Measurements from ENCODE around the gene SDF2L1. TPM values are rescaled to one million over a fixed set of nuclear protein-coding genes. Genes with fewer than 3 reads are reported as not detected.

SDF2L1 gene
- total and polyA plus RNA-seq, 2 of the 13 experiments (the other 11 are each of a cell fraction or from before 2014, with no cell fraction given) = 18.0 to 57.4 TPM

DNA sequence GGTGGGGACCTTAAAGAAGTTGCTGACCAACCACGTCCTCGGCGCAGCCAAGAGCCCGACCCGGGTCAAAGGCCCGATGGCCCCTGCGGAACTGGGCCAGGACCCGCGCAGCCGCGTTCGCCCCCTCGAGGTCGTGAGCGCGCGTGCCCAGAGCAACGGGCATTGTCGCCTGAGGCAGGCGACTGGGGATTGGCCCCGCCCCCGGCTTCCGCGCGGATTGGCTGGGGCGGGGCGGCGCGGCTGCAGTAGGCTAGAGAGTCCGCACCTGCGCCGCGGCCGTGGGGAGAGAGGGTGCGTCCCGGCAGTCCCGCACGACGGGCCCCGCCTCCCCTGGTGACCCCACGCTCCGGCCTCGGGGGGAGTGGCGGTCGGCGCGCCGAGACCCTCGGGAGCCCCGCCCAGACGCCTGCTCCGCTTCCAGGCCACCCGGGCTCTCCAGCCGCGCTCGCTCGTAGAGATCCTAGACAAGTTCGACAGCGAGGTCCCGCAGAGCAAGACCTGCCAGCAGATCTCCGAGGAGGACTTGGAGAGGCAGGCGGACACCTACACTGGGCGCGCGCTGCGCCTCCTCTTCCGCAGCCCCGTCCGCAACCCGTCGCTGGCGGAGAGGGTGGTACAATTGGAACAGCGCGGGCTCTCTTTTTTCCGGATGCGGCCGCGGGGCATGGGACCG lies 15.4 kb downstream of the SDF2L1 start (continued):
- TF ChIP-seq, protein P1, sequence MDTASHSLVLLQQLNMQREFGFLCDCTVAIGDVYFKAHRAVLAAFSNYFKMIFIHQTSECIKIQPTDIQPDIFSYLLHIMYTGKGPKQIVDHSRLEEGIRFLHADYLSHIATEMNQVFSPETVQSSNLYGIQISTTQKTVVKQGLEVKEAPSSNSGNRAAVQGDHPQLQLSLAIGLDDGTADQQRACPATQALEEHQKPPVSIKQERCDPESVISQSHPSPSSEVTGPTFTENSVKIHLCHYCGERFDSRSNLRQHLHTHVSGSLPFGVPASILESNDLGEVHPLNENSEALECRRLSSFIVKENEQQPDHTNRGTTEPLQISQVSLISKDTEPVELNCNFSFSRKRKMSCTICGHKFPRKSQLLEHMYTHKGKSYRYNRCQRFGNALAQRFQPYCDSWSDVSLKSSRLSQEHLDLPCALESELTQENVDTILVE (CRISPR knock-in tag; IDR thresholded peaks at IDR 0.05) = peak; percentile 12; the same call in 1 of the 2 replicates
- TF ChIP-seq CHD2 (IDR thresholded peaks at IDR 0.05; ENCODE audit: low read depth, low read length) = no peak
- TF ChIP-seq NR2F2 (IDR thresholded peaks at IDR 0.05; ENCODE audit: borderline replicate concordance, low read depth) = peak; percentile 21; the same call in 1 of the 2 replicates
- 0 out of 2 replicates have a peak, but pooled peaks have one; percentile 11 for TF ChIP-seq KDM3A (CRISPR knock-in tag; IDR thresholded peaks at IDR 0.05; ENCODE audit: low read depth)
- no peak for TF ChIP-seq ZNF772 (CRISPR knock-in tag; IDR thresholded peaks at IDR 0.05)
- peak; percentile 85; the same call in 1 of the 2 replicates for TF ChIP-seq ZNF224 (CRISPR knock-in tag; IDR thresholded peaks at IDR 0.05)
- TF ChIP-seq TAF15 (IDR thresholded peaks at IDR 0.05; ENCODE audit: low read depth, low read length, poor library complexity, severe bottlenecking) = peak; percentile 84
- peak; percentile 64; the same call in 1 of the 2 replicates for TF ChIP-seq SP5 (CRISPR knock-in tag; IDR thresholded peaks at IDR 0.05; ENCODE audit: borderline replicate concordance, low read depth)
- TF ChIP-seq, protein P2, sequence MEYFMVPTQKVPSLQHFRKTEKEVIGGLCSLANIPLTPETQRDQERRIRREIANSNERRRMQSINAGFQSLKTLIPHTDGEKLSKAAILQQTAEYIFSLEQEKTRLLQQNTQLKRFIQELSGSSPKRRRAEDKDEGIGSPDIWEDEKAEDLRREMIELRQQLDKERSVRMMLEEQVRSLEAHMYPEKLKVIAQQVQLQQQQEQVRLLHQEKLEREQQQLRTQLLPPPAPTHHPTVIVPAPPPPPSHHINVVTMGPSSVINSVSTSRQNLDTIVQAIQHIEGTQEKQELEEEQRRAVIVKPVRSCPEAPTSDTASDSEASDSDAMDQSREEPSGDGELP (IDR thresholded peaks at IDR 0.05; ENCODE audit: borderline replicate concordance, low read depth) = no peak
- TF ChIP-seq, protein P3, sequence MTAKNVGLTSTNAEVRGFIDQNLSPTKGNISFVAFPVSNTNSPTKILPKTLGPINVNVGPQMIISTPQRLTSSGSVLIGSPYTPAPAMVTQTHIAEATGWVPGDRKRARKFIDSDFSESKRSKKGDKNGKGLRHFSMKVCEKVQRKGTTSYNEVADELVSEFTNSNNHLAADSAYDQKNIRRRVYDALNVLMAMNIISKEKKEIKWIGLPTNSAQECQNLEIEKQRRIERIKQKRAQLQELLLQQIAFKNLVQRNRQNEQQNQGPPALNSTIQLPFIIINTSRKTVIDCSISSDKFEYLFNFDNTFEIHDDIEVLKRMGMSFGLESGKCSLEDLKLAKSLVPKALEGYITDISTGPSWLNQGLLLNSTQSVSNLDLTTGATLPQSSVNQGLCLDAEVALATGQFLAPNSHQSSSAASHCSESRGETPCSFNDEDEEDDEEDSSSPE (CRISPR knock-in tag; IDR thresholded peaks at IDR 0.05) = peak; percentile 28; the same call in 1 of the 2 replicates
- no peak for TF ChIP-seq SP1 (IDR thresholded peaks at IDR 0.05)
- TF ChIP-seq SP1 (CRISPR knock-in tag; IDR thresholded peaks at IDR 0.05) = peak; percentile 34; the same call in 1 of the 2 replicates
- 0 out of 2 replicates have a peak, but pooled peaks have one; percentile 21 for TF ChIP-seq ZNF766 (CRISPR knock-in tag; IDR thresholded peaks at IDR 0.05; ENCODE audit: borderline replicate concordance)
- TF ChIP-seq NKX3-1 (CRISPR knock-in tag; IDR thresholded peaks at IDR 0.05) = no peak
- TF ChIP-seq, protein P4, sequence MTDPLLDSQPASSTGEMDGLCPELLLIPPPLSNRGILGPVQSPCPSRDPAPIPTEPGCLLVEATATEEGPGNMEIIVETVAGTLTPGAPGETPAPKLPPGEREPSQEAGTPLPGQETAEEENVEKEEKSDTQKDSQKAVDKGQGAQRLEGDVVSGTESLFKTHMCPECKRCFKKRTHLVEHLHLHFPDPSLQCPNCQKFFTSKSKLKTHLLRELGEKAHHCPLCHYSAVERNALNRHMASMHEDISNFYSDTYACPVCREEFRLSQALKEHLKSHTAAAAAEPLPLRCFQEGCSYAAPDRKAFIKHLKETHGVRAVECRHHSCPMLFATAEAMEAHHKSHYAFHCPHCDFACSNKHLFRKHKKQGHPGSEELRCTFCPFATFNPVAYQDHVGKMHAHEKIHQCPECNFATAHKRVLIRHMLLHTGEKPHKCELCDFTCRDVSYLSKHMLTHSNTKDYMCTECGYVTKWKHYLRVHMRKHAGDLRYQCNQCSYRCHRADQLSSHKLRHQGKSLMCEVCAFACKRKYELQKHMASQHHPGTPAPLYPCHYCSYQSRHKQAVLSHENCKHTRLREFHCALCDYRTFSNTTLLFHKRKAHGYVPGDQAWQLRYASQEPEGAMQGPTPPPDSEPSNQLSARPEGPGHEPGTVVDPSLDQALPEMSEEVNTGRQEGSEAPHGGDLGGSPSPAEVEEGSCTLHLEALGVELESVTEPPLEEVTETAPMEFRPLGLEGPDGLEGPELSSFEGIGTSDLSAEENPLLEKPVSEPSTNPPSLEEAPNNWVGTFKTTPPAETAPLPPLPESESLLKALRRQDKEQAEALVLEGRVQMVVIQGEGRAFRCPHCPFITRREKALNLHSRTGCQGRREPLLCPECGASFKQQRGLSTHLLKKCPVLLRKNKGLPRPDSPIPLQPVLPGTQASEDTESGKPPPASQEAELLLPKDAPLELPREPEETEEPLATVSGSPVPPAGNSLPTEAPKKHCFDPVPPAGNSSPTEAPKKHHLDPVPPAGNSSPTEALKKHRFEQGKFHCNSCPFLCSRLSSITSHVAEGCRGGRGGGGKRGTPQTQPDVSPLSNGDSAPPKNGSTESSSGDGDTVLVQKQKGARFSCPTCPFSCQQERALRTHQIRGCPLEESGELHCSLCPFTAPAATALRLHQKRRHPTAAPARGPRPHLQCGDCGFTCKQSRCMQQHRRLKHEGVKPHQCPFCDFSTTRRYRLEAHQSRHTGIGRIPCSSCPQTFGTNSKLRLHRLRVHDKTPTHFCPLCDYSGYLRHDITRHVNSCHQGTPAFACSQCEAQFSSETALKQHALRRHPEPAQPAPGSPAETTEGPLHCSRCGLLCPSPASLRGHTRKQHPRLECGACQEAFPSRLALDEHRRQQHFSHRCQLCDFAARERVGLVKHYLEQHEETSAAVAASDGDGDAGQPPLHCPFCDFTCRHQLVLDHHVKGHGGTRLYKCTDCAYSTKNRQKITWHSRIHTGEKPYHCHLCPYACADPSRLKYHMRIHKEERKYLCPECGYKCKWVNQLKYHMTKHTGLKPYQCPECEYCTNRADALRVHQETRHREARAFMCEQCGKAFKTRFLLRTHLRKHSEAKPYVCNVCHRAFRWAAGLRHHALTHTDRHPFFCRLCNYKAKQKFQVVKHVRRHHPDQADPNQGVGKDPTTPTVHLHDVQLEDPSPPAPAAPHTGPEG (CRISPR knock-in tag; IDR thresholded peaks at IDR 0.05) = peak; percentile 40; the same call in 1 of the 2 replicates
- no peak for TF ChIP-seq ATM (IDR thresholded peaks at IDR 0.05; ENCODE audit: borderline replicate concordance)
- TF ChIP-seq ZNF496 (CRISPR knock-in tag; IDR thresholded peaks at IDR 0.05; ENCODE audit: insufficient replicate concordance) = no peak
- TF ChIP-seq FOXA3 (CRISPR knock-in tag; IDR thresholded peaks at IDR 0.05) = no peak; the same call in 1 of the 2 replicates
- TF ChIP-seq TARDBP (CRISPR knock-in tag; IDR thresholded peaks at IDR 0.05) = 0 out of 2 replicates have a peak, but pooled peaks have one; percentile 26
- peak; percentile 30; the same call in 1 of the 2 replicates for TF ChIP-seq RXRA (CRISPR knock-in tag; IDR thresholded peaks at IDR 0.05)
- TF ChIP-seq, protein P5, sequence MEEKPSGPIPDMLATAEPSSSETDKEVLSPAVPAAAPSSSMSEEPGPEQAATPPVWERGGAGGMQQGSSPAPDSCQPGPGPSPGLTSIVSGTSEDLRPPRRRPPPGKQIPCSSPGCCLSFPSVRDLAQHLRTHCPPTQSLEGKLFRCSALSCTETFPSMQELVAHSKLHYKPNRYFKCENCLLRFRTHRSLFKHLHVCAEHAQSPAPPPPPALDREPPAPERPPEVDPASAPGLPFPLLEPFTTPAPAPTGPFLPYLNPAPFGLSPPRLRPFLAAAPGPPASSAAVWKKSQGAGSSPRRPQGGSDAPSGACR (CRISPR knock-in tag; IDR thresholded peaks at IDR 0.05) = peak; percentile 71; the same call in 1 of the 2 replicates
